Mesenteric fat pad (tissue), 1 donor: Measurements from ENCODE around the gene EPHA3. TPM values are rescaled to one million over a fixed set of nuclear protein-coding genes. Genes with fewer than 3 reads are reported as not detected.

Experiments used
- DNase-seq: peaks from one replicate; pipeline ENCODE4 v3.0.0-alpha.2; 2020; ENCODE audit warnings: low spot score
- total RNA-seq: library from RNA; stranded (reverse); fragmentation: NEBNext Ultra II Directional; extraction: Animal tissue kit (Norgen Biotek cat#: 25700); gene quantifications from one replicate; pipeline ENCODE4 v1.2.1, GENCODE V29; 2021
- donor health status: DM: yes; HTN: yes; CAD: no.

The EPHA3 gene
- total RNA-seq, 1 donor from 2014 or later = 2.8 TPM

GRCh38 chr3:89434621-89435380 lies 327.4 kb downstream of the EPHA3 start:
- DNase-seq = no peak

GRCh38 chr3:89436846-89437245 lies 329.4 kb downstream of the EPHA3 start:
- DNase-seq = no peak

GRCh38 chr3:89440386-89440785 lies 333.0 kb downstream of the EPHA3 start:
- DNase-seq = no peak

GRCh38 chr3:89441141-89441540 lies 333.7 kb downstream of the EPHA3 start:
- no peak for DNase-seq

GRCh38 chr3:89446593-89446992 lies 339.2 kb downstream of the EPHA3 start:
- no peak for DNase-seq

GRCh38 chr3:89447243-89447642 lies 339.8 kb downstream of the EPHA3 start:
- no peak for DNase-seq

- DNase-seq = no peak
Measured at GRCh38 chr3:89449086-89449485, 341.7 kb downstream of the EPHA3 start.

- no peak for DNase-seq
Measured at GRCh38 chr3:89452066-89452465, 344.6 kb downstream of the EPHA3 start.

- no peak for DNase-seq
Measured at GRCh38 chr3:89455240-89455639, 347.8 kb downstream of the EPHA3 start.

GRCh38 chr3:89467898-89468363 lies 360.5 kb downstream of the EPHA3 start:
- no peak for DNase-seq

GRCh38 chr3:89472101-89472500 lies 364.7 kb downstream of the EPHA3 start:
- DNase-seq = no peak

- no peak for DNase-seq
Measured at GRCh38 chr3:89474333-89475130, 367.1 kb downstream of the EPHA3 start.

GRCh38 chr3:89488800-89489580 lies 381.6 kb downstream of the EPHA3 start:
- no peak for DNase-seq

- DNase-seq = no peak
Measured at GRCh38 chr3:89490129-89490528, 382.7 kb downstream of the EPHA3 start.

- DNase-seq = no peak
Measured at GRCh38 chr3:89494734-89495133, 387.3 kb downstream of the EPHA3 start.

GRCh38 chr3:89503891-89504391 lies 396.5 kb downstream of the EPHA3 start:
- no peak for DNase-seq

GRCh38 chr3:89504432-89504831 lies 397.0 kb downstream of the EPHA3 start:
- no peak for DNase-seq

GRCh38 chr3:89506462-89507103 lies 399.2 kb downstream of the EPHA3 start:
- DNase-seq = no peak

- DNase-seq = no peak
Measured at GRCh38 chr3:89521328-89521727, 413.9 kb downstream of the EPHA3 start.

GRCh38 chr3:89522155-89522554 lies 414.7 kb downstream of the EPHA3 start:
- DNase-seq = no peak

GRCh38 chr3:89525609-89526008 lies 418.2 kb downstream of the EPHA3 start:
- DNase-seq = no peak
